ENCODE data around the gene ICOSLG.
"Not testable (repeated sequence)": the region's sequence is repeated elsewhere in the genome, so short reads cannot be mapped to it uniquely, and the experiment has no call there.

Gene ICOSLG

GRCh38 chr21:44259082-44259705 lies 18.5 kb upstream of the ICOSLG start:
- Mint-ChIP-seq H3K27ac (no peak overlapping the region), H3K36me3 (ENCODE audit: low read depth) (no peaks in the 10 kb centered on the region), H3K4me3 (no peak overlapping the region), H3K4me1 (ENCODE audit: low read depth) (peaks cover 6% of the 10 kb centered on the region), H3K9me3 (no peaks in the 10 kb centered on the region), H3K27me3 (peaks cover 45% of the 10 kb centered on the region)
- intact Hi-C loops (cut with micrococcal nuclease): no loop called here

GRCh38 chr21:44258056-44258725 lies 17.4 kb upstream of the ICOSLG start:
- H3K27ac Mint-ChIP-seq: no peak overlapping the region
- peaks cover 6% of the 10 kb centered on the region for H3K4me1 Mint-ChIP-seq (ENCODE audit: low read depth)
- H3K36me3 Mint-ChIP-seq (ENCODE audit: low read depth): no peaks in the 10 kb centered on the region
- peaks cover 51% of the 10 kb centered on the region for H3K27me3 Mint-ChIP-seq
- no peak overlapping the region for H3K4me3 Mint-ChIP-seq
- intact Hi-C loops (cut with micrococcal nuclease): no loop called here
- no peaks in the 10 kb centered on the region for H3K9me3 Mint-ChIP-seq

GRCh38 chr21:44255511-44255981 lies 14.8 kb upstream of the ICOSLG start:
- H3K4me1 Mint-ChIP-seq (ENCODE audit: low read depth): peaks cover 6% of the 10 kb centered on the region
- H3K27me3 Mint-ChIP-seq: peaks cover 48% of the 10 kb centered on the region
- H3K9me3 Mint-ChIP-seq: no peaks in the 10 kb centered on the region
- H3K36me3 Mint-ChIP-seq (ENCODE audit: low read depth): no peaks in the 10 kb centered on the region
- intact Hi-C loops (cut with micrococcal nuclease): no loop called here
- H3K4me3 Mint-ChIP-seq: no peak overlapping the region
- no peak overlapping the region for H3K27ac Mint-ChIP-seq

- Mint-ChIP-seq H3K4me3 (no peak overlapping the region), H3K27ac (no peak overlapping the region), H3K27me3 (peaks cover 37% of the 10 kb centered on the region), H3K9me3 (no peaks in the 10 kb centered on the region), H3K4me1 (ENCODE audit: low read depth) (peaks cover 6% of the 10 kb centered on the region), H3K36me3 (ENCODE audit: low read depth) (no peaks in the 10 kb centered on the region)
- intact Hi-C loops (cut with micrococcal nuclease): no loop called here
Observed at GRCh38 chr21:44253832-44254710, 13.3 kb upstream of the ICOSLG start.

GRCh38 chr21:44249204-44250037 lies 8.7 kb upstream of the ICOSLG start:
- H3K4me3 Mint-ChIP-seq; H3K36me3 Mint-ChIP-seq (ENCODE audit: low read depth); H3K9me3 Mint-ChIP-seq; intact Hi-C loops (cut with micrococcal nuclease); H3K27me3 Mint-ChIP-seq; H3K27ac Mint-ChIP-seq; H3K4me1 Mint-ChIP-seq (ENCODE audit: low read depth): not testable (repeated sequence)

GRCh38 chr21:44247904-44248303 lies 7.2 kb upstream of the ICOSLG start:
- H3K4me1 Mint-ChIP-seq (ENCODE audit: low read depth); intact Hi-C loops (cut with micrococcal nuclease); H3K27ac Mint-ChIP-seq; H3K4me3 Mint-ChIP-seq; H3K9me3 Mint-ChIP-seq; H3K36me3 Mint-ChIP-seq (ENCODE audit: low read depth); H3K27me3 Mint-ChIP-seq: not testable (repeated sequence)

GRCh38 chr21:44243980-44244379 lies 3.2 kb upstream of the ICOSLG start:
- H3K4me3 Mint-ChIP-seq; H3K36me3 Mint-ChIP-seq (ENCODE audit: low read depth); H3K27me3 Mint-ChIP-seq; H3K27ac Mint-ChIP-seq; intact Hi-C loops (cut with micrococcal nuclease); H3K9me3 Mint-ChIP-seq; H3K4me1 Mint-ChIP-seq (ENCODE audit: low read depth): not testable (repeated sequence)

GRCh38 chr21:44241281-44241680 lies 538 bp upstream of the ICOSLG start:
- H3K4me1 Mint-ChIP-seq (ENCODE audit: low read depth); H3K27ac Mint-ChIP-seq; H3K27me3 Mint-ChIP-seq; H3K4me3 Mint-ChIP-seq; H3K36me3 Mint-ChIP-seq (ENCODE audit: low read depth); H3K9me3 Mint-ChIP-seq; intact Hi-C loops (cut with micrococcal nuclease): not testable (repeated sequence)

GRCh38 chr21:44240353-44240752 lies 390 bp downstream of the ICOSLG start:
- H3K27me3 Mint-ChIP-seq; H3K27ac Mint-ChIP-seq; H3K4me3 Mint-ChIP-seq; H3K9me3 Mint-ChIP-seq; H3K36me3 Mint-ChIP-seq (ENCODE audit: low read depth); intact Hi-C loops (cut with micrococcal nuclease); H3K4me1 Mint-ChIP-seq (ENCODE audit: low read depth): not testable (repeated sequence)

GRCh38 chr21:44229561-44229960 lies 11.2 kb downstream of the ICOSLG start:
- H3K4me1 Mint-ChIP-seq (ENCODE audit: low read depth); H3K36me3 Mint-ChIP-seq (ENCODE audit: low read depth); intact Hi-C loops (cut with micrococcal nuclease); H3K27ac Mint-ChIP-seq; H3K9me3 Mint-ChIP-seq; H3K27me3 Mint-ChIP-seq; H3K4me3 Mint-ChIP-seq: not testable (repeated sequence)

GRCh38 chr21:44228109-44228508 lies 12.6 kb downstream of the ICOSLG start:
- intact Hi-C loops (cut with micrococcal nuclease); H3K27ac Mint-ChIP-seq; H3K27me3 Mint-ChIP-seq; H3K9me3 Mint-ChIP-seq; H3K4me3 Mint-ChIP-seq; H3K4me1 Mint-ChIP-seq (ENCODE audit: low read depth); H3K36me3 Mint-ChIP-seq (ENCODE audit: low read depth): not testable (repeated sequence)

- intact Hi-C loops (cut with micrococcal nuclease); H3K4me3 Mint-ChIP-seq: not testable (repeated sequence)
Observed at GRCh38 chr21:44227614-44228013, 13.1 kb downstream of the ICOSLG start.

GRCh38 chr21:44225605-44226004 lies 15.1 kb downstream of the ICOSLG start:
- H3K27ac Mint-ChIP-seq; H3K27me3 Mint-ChIP-seq; intact Hi-C loops (cut with micrococcal nuclease); H3K4me1 Mint-ChIP-seq (ENCODE audit: low read depth); H3K9me3 Mint-ChIP-seq; H3K4me3 Mint-ChIP-seq; H3K36me3 Mint-ChIP-seq (ENCODE audit: low read depth): not testable (repeated sequence)

More at GRCh38 chr21:44227614-44228013, 13.1 kb downstream of the ICOSLG start:
- H3K9me3 Mint-ChIP-seq; H3K4me1 Mint-ChIP-seq (ENCODE audit: low read depth); H3K27me3 Mint-ChIP-seq; H3K27ac Mint-ChIP-seq; H3K36me3 Mint-ChIP-seq (ENCODE audit: low read depth): not testable (repeated sequence)

GRCh38 chr21:44223334-44223733 lies 17.4 kb downstream of the ICOSLG start:
- H3K36me3 Mint-ChIP-seq (ENCODE audit: low read depth); H3K27ac Mint-ChIP-seq; H3K9me3 Mint-ChIP-seq; H3K4me1 Mint-ChIP-seq (ENCODE audit: low read depth); H3K27me3 Mint-ChIP-seq; intact Hi-C loops (cut with micrococcal nuclease); H3K4me3 Mint-ChIP-seq: not testable (repeated sequence)
